GM23338 (cell line): Measurements from ENCODE around the gene EPHB1. TPM values are rescaled to one million over a fixed set of nuclear protein-coding genes. Genes with fewer than 3 reads are reported as not detected.

Source experiments
- ATAC-seq: fragments of 200-7000 bp; cut with Tn5 transposase; 3 replicates; pipeline ENCODE4 v1.9.1; 2020
- DNase-seq: peaks from one replicate; pipeline ENCODE4 v3.0.0-alpha.2; 2015; ENCODE audit warnings: low spot score
- H2AFZ ChIP-seq: fragments of 200-600 bp; sonication (generic); 2 replicates; pipeline ENCODE4 v1.8.0; 2016; ENCODE audit warnings: antibody characterized with exemption, mild to moderate bottlenecking, moderate library complexity
- H3F3A ChIP-seq: fragments of 200-600 bp; sonication (generic); replicated peaks from 2 replicates; pipeline ENCODE4 v1.8.0; 2017; ENCODE audit warnings: antibody characterized with exemption, mixed run types, low read depth
- H3K27ac ChIP-seq: fragments of 200-600 bp; sonication (generic); 2 replicates; pipeline ENCODE4 v1.6.1; 2016; ENCODE audit warnings: low read depth
- H3K27me3 ChIP-seq: fragments of 200-600 bp; sonication (generic); 2 replicates; pipeline ENCODE4 v1.8.0; 2016; ENCODE audit warnings: mild to moderate bottlenecking, mixed run types, moderate library complexity; ENCODE audit not compliant: insufficient read depth
- H3K36me3 ChIP-seq: fragments of 200-600 bp; sonication (generic); 2 replicates; pipeline ENCODE4 v1.8.0; 2016; ENCODE audit warnings: mild to moderate bottlenecking; ENCODE audit not compliant: insufficient read depth
- H3K4me1 ChIP-seq: fragments of 200-600 bp; sonication (generic); 2 replicates; pipeline ENCODE4 v1.8.0; 2016; ENCODE audit warnings: mild to moderate bottlenecking, moderate library complexity; ENCODE audit not compliant: insufficient read depth
- H3K4me2 ChIP-seq: fragments of 200-600 bp; sonication (generic); 2 replicates; pipeline ENCODE4 v1.7.1; 2017; ENCODE audit warnings: mixed run types
- H3K4me3 ChIP-seq: fragments of 200-600 bp; sonication (generic); 2 replicates; pipeline ENCODE4 v1.6.1; 2016; ENCODE audit warnings: mixed run types
- H3K79me2 ChIP-seq: fragments of 200-600 bp; sonication (generic); replicated peaks from 2 replicates; pipeline ENCODE4 v1.8.0; 2017; ENCODE audit warnings: mild to moderate bottlenecking; ENCODE audit not compliant: insufficient read depth
- H3K9me2 ChIP-seq: fragments of 200-600 bp; sonication (generic); 2 replicates; pipeline ENCODE4 v1.8.0; 2017; ENCODE audit not compliant: insufficient read depth
- H4K20me1 ChIP-seq: fragments of 200-600 bp; sonication (generic); replicated peaks from 2 replicates; pipeline ENCODE4 v1.8.0; 2017; ENCODE audit warnings: mild to moderate bottlenecking; ENCODE audit not compliant: insufficient read depth
- H3K27ac Mint-ChIP-seq: 2 replicates; pipeline ENCODE4 v1.8.0; 2020; ENCODE audit warnings: inconsistent platforms, mild to moderate bottlenecking, moderate library complexity, mixed read lengths
- H3K27me3 Mint-ChIP-seq: 3 replicates; pipeline ENCODE4 v1.8.0; 2022; ENCODE audit warnings: low read depth, mild to moderate bottlenecking, moderate library complexity, mixed read lengths, inconsistent platforms; ENCODE audit not compliant: insufficient read depth, poor library complexity
- H3K36me3 Mint-ChIP-seq: 3 replicates; pipeline ENCODE4 v1.8.0; 2021; ENCODE audit warnings: low read depth, mild to moderate bottlenecking, inconsistent platforms, moderate library complexity, mixed read lengths
- H3K4me1 Mint-ChIP-seq: 3 replicates; pipeline ENCODE4 v1.8.0; 2020; ENCODE audit warnings: mild to moderate bottlenecking, inconsistent platforms, mixed read lengths
- H3K4me3 Mint-ChIP-seq: 3 replicates; pipeline ENCODE4 v1.8.0; 2021; ENCODE audit warnings: moderate library complexity, mild to moderate bottlenecking, inconsistent platforms, mixed read lengths
- H3K9me3 Mint-ChIP-seq: 3 replicates; pipeline ENCODE4 v1.8.0; 2020; ENCODE audit warnings: moderate library complexity, mild to moderate bottlenecking, inconsistent platforms, mixed read lengths
- CREB1 ChIP-seq: fragments of 250-450 bp; sonication (Bioruptor Pico); IDR thresholded peaks from 2 replicates; pipeline ENCODE4 v1.5.0; 2020; ENCODE audit warnings: low read depth, mild to moderate bottlenecking, moderate library complexity
- EZH2 ChIP-seq: fragments of 200-600 bp; sonication (generic); IDR thresholded peaks from one replicate; pipeline ENCODE4 v1.8.0; 2017; ENCODE audit warnings: antibody characterized with exemption, mild to moderate bottlenecking, low read depth; ENCODE audit not compliant: unreplicated experiment
- JUNB ChIP-seq: IDR thresholded peaks from one replicate; pipeline ENCODE4 v1.6.1; 2016; ENCODE audit warnings: antibody characterized with exemption; ENCODE audit not compliant: unreplicated experiment
- NANOG ChIP-seq: IDR thresholded peaks from 2 replicates; pipeline ENCODE4 v1.6.1; 2016; ENCODE audit warnings: antibody characterized with exemption, borderline replicate concordance
- ZNF114 ChIP-seq: fragments of 250-450 bp; sonication (Bioruptor Pico); IDR thresholded peaks from 2 replicates; pipeline ENCODE4 v1.5.0; 2020; ENCODE audit warnings: mild to moderate bottlenecking, moderate library complexity
- ZNF331 ChIP-seq: fragments of 250-450 bp; sonication (Bioruptor Pico); IDR thresholded peaks from 2 replicates; pipeline ENCODE4 v1.5.0; 2020; ENCODE audit warnings: low read depth, mild to moderate bottlenecking, moderate library complexity
- polyA plus RNA-seq: library from polyadenylated mRNA; unstranded; fragments of >200 nt; fragmentation: Nextera tagmentation; extraction: Ambion mirVana; gene quantifications from 2 replicates; pipeline ENCODE4 v1.2.1, GENCODE V29; 2016
- total RNA-seq: library from RNA; depleted of rRNA; stranded (reverse); fragments of >200 nt; shearing (Covaris generic); gene quantifications from 2 replicates; pipeline ENCODE4 v1.2.3, GENCODE V29; 2014
- TF ChIP-seq, protein P1 (sequence below): IDR thresholded peaks from one replicate; pipeline ENCODE4 v1.6.1; 2018; ENCODE audit warnings: antibody characterized with exemption; ENCODE audit not compliant: unreplicated experiment
- TF ChIP-seq, protein P2 (sequence below), 2 experiments: fragments of 200-600 bp in 1 of 2; sonication (generic) in 1 of 2; conservative IDR thresholded peaks; 2 replicates each; pipeline versions ENCODE4 v1.5.1 to v1.6.1; 2016 to 2017; ENCODE audit warnings: antibody characterized with exemption in 2 of 2, low read depth in 2 of 2, mild to moderate bottlenecking in 2 of 2, moderate library complexity in 1 of 2
- TF ChIP-seq, protein P3 (sequence below): IDR thresholded peaks from 2 replicates; pipeline ENCODE4 v1.6.1; 2016; ENCODE audit warnings: antibody characterized with exemption
- TF ChIP-seq, protein P4 (sequence below): fragments of 250-450 bp; sonication (Bioruptor Pico); IDR thresholded peaks from 2 replicates; pipeline ENCODE4 v1.5.0; 2020; ENCODE audit warnings: mild to moderate bottlenecking, moderate library complexity

The EPHB1 gene
- total and polyA plus RNA-seq, 2 experiments from 2014 or later = 2.7 to 5.2 TPM

DNA sequence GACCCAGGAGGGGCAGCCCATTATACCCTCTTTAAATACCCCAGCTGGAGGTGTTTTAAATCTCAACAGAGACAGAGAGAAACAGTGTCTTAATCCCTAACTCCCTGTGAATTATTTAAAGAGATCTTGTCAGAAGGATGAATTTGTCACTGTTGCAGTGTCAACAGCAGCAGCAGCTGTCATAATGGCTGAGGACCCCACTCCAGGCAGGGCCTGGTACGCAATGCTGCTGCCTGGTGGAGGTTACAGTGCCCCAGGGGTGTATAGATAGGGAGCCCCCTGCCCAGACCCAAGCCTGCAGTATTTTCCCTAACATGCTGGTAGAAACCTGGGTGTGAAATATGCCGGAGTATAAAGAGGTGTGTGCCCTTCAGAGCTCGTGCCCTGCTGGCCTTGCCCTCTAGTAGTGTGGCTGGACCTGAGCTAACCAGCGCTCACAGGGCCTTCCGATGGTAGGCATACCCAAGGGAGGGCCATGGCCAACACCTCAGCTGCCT lies 143.0 kb downstream of the EPHB1 start:
- peaks cover 21% of the 10 kb centered on the region for H3K27me3 Mint-ChIP-seq
- no peak overlapping the region; the same call in 2 of the 3 replicates for H3K4me3 Mint-ChIP-seq
- TF ChIP-seq JUNB (no peak), EZH2 (no peak), CREB1 (CRISPR knock-in tag) (no peak), NANOG (no peak), ZNF331 (CRISPR knock-in tag) (no peak), ZNF114 (CRISPR knock-in tag) (no peak)
- TF ChIP-seq, protein P1, sequence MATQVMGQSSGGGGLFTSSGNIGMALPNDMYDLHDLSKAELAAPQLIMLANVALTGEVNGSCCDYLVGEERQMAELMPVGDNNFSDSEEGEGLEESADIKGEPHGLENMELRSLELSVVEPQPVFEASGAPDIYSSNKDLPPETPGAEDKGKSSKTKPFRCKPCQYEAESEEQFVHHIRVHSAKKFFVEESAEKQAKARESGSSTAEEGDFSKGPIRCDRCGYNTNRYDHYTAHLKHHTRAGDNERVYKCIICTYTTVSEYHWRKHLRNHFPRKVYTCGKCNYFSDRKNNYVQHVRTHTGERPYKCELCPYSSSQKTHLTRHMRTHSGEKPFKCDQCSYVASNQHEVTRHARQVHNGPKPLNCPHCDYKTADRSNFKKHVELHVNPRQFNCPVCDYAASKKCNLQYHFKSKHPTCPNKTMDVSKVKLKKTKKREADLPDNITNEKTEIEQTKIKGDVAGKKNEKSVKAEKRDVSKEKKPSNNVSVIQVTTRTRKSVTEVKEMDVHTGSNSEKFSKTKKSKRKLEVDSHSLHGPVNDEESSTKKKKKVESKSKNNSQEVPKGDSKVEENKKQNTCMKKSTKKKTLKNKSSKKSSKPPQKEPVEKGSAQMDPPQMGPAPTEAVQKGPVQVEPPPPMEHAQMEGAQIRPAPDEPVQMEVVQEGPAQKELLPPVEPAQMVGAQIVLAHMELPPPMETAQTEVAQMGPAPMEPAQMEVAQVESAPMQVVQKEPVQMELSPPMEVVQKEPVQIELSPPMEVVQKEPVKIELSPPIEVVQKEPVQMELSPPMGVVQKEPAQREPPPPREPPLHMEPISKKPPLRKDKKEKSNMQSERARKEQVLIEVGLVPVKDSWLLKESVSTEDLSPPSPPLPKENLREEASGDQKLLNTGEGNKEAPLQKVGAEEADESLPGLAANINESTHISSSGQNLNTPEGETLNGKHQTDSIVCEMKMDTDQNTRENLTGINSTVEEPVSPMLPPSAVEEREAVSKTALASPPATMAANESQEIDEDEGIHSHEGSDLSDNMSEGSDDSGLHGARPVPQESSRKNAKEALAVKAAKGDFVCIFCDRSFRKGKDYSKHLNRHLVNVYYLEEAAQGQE = no peak
- TF ChIP-seq, protein P2, sequence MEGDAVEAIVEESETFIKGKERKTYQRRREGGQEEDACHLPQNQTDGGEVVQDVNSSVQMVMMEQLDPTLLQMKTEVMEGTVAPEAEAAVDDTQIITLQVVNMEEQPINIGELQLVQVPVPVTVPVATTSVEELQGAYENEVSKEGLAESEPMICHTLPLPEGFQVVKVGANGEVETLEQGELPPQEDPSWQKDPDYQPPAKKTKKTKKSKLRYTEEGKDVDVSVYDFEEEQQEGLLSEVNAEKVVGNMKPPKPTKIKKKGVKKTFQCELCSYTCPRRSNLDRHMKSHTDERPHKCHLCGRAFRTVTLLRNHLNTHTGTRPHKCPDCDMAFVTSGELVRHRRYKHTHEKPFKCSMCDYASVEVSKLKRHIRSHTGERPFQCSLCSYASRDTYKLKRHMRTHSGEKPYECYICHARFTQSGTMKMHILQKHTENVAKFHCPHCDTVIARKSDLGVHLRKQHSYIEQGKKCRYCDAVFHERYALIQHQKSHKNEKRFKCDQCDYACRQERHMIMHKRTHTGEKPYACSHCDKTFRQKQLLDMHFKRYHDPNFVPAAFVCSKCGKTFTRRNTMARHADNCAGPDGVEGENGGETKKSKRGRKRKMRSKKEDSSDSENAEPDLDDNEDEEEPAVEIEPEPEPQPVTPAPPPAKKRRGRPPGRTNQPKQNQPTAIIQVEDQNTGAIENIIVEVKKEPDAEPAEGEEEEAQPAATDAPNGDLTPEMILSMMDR (conservative IDR thresholded peaks at IDR 0.05; ENCODE audit: low read depth in 2 of 2) = no peak
- TF ChIP-seq, protein P3, sequence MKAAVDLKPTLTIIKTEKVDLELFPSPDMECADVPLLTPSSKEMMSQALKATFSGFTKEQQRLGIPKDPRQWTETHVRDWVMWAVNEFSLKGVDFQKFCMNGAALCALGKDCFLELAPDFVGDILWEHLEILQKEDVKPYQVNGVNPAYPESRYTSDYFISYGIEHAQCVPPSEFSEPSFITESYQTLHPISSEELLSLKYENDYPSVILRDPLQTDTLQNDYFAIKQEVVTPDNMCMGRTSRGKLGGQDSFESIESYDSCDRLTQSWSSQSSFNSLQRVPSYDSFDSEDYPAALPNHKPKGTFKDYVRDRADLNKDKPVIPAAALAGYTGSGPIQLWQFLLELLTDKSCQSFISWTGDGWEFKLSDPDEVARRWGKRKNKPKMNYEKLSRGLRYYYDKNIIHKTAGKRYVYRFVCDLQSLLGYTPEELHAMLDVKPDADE = no peak
- TF ChIP-seq, protein P4, sequence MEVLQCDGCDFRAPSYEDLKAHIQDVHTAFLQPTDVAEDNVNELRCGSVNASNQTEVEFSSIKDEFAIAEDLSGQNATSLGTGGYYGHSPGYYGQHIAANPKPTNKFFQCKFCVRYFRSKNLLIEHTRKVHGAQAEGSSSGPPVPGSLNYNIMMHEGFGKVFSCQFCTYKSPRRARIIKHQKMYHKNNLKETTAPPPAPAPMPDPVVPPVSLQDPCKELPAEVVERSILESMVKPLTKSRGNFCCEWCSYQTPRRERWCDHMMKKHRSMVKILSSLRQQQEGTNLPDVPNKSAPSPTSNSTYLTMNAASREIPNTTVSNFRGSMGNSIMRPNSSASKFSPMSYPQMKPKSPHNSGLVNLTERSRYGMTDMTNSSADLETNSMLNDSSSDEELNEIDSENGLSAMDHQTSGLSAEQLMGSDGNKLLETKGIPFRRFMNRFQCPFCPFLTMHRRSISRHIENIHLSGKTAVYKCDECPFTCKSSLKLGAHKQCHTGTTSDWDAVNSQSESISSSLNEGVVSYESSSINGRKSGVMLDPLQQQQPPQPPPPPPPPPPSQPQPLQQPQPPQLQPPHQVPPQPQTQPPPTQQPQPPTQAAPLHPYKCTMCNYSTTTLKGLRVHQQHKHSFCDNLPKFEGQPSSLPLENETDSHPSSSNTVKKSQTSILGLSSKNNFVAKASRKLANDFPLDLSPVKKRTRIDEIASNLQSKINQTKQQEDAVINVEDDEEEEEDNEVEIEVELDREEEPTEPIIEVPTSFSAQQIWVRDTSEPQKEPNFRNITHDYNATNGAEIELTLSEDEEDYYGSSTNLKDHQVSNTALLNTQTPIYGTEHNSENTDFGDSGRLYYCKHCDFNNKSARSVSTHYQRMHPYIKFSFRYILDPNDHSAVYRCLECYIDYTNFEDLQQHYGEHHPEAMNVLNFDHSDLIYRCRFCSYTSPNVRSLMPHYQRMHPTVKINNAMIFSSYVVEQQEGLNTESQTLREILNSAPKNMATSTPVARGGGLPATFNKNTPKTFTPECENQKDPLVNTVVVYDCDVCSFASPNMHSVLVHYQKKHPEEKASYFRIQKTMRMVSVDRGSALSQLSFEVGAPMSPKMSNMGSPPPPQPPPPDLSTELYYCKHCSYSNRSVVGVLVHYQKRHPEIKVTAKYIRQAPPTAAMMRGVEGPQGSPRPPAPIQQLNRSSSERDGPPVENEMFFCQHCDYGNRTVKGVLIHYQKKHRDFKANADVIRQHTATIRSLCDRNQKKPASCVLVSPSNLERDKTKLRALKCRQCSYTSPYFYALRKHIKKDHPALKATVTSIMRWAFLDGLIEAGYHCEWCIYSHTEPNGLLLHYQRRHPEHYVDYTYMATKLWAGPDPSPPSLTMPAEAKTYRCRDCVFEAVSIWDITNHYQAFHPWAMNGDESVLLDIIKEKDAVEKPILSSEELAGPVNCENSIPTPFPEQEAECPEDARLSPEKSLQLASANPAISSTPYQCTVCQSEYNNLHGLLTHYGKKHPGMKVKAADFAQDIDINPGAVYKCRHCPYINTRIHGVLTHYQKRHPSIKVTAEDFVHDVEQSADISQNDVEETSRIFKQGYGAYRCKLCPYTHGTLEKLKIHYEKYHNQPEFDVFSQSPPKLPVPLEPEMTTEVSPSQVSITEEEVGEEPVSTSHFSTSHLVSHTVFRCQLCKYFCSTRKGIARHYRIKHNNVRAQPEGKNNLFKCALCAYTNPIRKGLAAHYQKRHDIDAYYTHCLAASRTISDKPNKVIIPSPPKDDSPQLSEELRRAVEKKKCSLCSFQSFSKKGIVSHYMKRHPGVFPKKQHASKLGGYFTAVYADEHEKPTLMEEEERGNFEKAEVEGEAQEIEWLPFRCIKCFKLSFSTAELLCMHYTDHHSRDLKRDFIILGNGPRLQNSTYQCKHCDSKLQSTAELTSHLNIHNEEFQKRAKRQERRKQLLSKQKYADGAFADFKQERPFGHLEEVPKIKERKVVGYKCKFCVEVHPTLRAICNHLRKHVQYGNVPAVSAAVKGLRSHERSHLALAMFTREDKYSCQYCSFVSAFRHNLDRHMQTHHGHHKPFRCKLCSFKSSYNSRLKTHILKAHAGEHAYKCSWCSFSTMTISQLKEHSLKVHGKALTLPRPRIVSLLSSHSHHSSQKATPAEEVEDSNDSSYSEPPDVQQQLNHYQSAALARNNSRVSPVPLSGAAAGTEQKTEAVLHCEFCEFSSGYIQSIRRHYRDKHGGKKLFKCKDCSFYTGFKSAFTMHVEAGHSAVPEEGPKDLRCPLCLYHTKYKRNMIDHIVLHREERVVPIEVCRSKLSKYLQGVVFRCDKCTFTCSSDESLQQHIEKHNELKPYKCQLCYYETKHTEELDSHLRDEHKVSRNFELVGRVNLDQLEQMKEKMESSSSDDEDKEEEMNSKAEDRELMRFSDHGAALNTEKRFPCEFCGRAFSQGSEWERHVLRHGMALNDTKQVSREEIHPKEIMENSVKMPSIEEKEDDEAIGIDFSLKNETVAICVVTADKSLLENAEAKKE (CRISPR knock-in tag) = no peak
- H3K9me3 Mint-ChIP-seq = no peaks in the 10 kb centered on the region
- H3F3A ChIP-seq = no peaks in the 10 kb centered on the region
- 0 out of 2 replicates have a peak, but pooled peaks cover 8% of the 10 kb centered on the region for H3K9me2 ChIP-seq
- H3K4me3 ChIP-seq = no peak overlapping the region
- H3K36me3 Mint-ChIP-seq = no peaks in the 10 kb centered on the region
- no peaks in the 10 kb centered on the region for H3K36me3 ChIP-seq
- DNase-seq (no peak), ATAC-seq (no peak)
- H3K4me2 ChIP-seq = no peak overlapping the region
- H3K79me2 ChIP-seq = no peaks in the 10 kb centered on the region
- peaks cover 31% of the 10 kb centered on the region for H3K4me1 ChIP-seq
- H3K27me3 ChIP-seq = peaks cover 14% of the 10 kb centered on the region
- H3K27ac Mint-ChIP-seq = no peak overlapping the region
- H4K20me1 ChIP-seq = no peaks in the 10 kb centered on the region; the same call in 1 of the 2 replicates
- no peak overlapping the region for H3K27ac ChIP-seq
- peaks cover 50% of the 10 kb centered on the region for H3K4me1 Mint-ChIP-seq
- no peak overlapping the region for H2AFZ ChIP-seq
